HG02623 (cell line): Measurements from ENCODE around the gene SMIM9.

Source experiments
- ATAC-seq: cut with Tn5 transposase; IDR thresholded peaks from one replicate; pipeline ENCODE4 v1.9.1; 2021; ENCODE audit warnings: moderate library complexity; ENCODE audit not compliant: unreplicated experiment

SMIM9 gene

GRCh38 chrX:154784149-154784995, 50.1 kb downstream of the SMIM9 start:
- ATAC-seq, result no peak

GRCh38 chrX:154780968-154781367, 53.5 kb downstream of the SMIM9 start:
- ATAC-seq, result no peak

- ATAC-seq, result no peak
Observed at GRCh38 chrX:154779261-154779660, 55.2 kb downstream of the SMIM9 start.

- no peak for ATAC-seq
Observed at GRCh38 chrX:154776753-154777152, 57.7 kb downstream of the SMIM9 start.

GRCh38 chrX:154775419-154776349, 58.8 kb downstream of the SMIM9 start:
- ATAC-seq, result no peak

- ATAC-seq, result no peak
Observed at GRCh38 chrX:154774622-154775021, 59.8 kb downstream of the SMIM9 start.
